Esophagus muscularis mucosa (tissue), 3 donors: ENCODE data around the gene ARX.

ENCODE experiments used
- POLR2A ChIP-seq: fragments of 450-650 bp; IDR thresholded peaks from one replicate; pipeline ENCODE4 v1.6.1; 2017; ENCODE audit warnings: antibody characterized with exemption, moderate library complexity, mild to moderate bottlenecking, low read depth
- TF ChIP-seq, protein P1 (sequence below), 3 experiments: fragments of 200-600 bp in 2 of 3; fragments of 450-650 bp in 1 of 3; sonication (generic) in 2 of 3; IDR thresholded peaks; one replicate each; pipeline ENCODE4 v1.5.1; 2017 to 2019; ENCODE audit warnings: antibody characterized with exemption in 3 of 3, mild to moderate bottlenecking in 2 of 3, moderate library complexity in 1 of 3

DNA sequence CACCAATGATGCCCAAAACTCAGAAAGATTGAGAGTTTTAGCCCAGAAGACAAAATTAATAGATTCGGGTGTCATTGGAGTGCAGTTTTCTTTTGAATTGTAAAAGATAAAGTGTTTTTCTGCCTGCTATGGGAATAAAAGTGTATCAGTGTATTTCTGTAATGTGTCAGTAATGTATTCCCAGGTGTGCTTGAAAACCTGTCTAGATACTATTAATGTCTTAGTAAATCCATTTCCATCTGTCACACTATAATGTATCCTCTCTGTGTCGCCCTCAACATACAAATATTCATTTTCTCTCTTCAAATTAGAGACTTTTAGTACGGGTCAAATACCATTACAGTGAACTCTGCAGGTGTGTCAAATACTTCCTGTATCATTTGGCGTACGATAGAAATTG, 43.5 kb upstream of the ARX start:
- TF ChIP-seq, protein P1, sequence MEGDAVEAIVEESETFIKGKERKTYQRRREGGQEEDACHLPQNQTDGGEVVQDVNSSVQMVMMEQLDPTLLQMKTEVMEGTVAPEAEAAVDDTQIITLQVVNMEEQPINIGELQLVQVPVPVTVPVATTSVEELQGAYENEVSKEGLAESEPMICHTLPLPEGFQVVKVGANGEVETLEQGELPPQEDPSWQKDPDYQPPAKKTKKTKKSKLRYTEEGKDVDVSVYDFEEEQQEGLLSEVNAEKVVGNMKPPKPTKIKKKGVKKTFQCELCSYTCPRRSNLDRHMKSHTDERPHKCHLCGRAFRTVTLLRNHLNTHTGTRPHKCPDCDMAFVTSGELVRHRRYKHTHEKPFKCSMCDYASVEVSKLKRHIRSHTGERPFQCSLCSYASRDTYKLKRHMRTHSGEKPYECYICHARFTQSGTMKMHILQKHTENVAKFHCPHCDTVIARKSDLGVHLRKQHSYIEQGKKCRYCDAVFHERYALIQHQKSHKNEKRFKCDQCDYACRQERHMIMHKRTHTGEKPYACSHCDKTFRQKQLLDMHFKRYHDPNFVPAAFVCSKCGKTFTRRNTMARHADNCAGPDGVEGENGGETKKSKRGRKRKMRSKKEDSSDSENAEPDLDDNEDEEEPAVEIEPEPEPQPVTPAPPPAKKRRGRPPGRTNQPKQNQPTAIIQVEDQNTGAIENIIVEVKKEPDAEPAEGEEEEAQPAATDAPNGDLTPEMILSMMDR (IDR thresholded peaks at IDR 0.05), result no peak
- no peak for TF ChIP-seq POLR2A
